Mucosa of rectum (tissue), 2 donors: ENCODE results near the gene TPI1.

Experiments used
- H3K27ac ChIP-seq, 2 donors: one replicate each; pipeline ENCODE4 v1.7.0; 2013; ENCODE audit warnings: inconsistent platforms in 2 of 2, low read depth in 2 of 2, low read length in 2 of 2
- H3K27me3 ChIP-seq, 2 donors: one replicate each; pipeline ENCODE4 v1.7.0; 2013; ENCODE audit warnings: low read length in 2 of 2; ENCODE audit not compliant: control insufficient read depth in 2 of 2, insufficient read depth in 2 of 2
- H3K36me3 ChIP-seq, 2 donors: one replicate each; pipeline ENCODE4 v1.7.0; 2013; ENCODE audit warnings: low read length in 2 of 2; ENCODE audit not compliant: control insufficient read depth in 2 of 2, insufficient read depth in 2 of 2
- H3K4me1 ChIP-seq, 2 donors: one replicate each; pipeline ENCODE4 v1.7.0; 2013; ENCODE audit warnings: low read length in 2 of 2, mild to moderate bottlenecking in 1 of 2; ENCODE audit not compliant: control insufficient read depth in 2 of 2, insufficient read depth in 2 of 2
- H3K4me3 ChIP-seq, 2 donors: one replicate each; pipeline ENCODE4 v1.7.0; 2013; ENCODE audit warnings: low read length in 2 of 2
- H3K9ac ChIP-seq, 2 donors: one replicate each; pipeline ENCODE4 v1.7.0; 2013; ENCODE audit warnings: low read length in 2 of 2, low read depth in 1 of 2, mild to moderate bottlenecking in 1 of 2
- H3K9me3 ChIP-seq, 2 donors: one replicate each; pipeline ENCODE4 v1.7.0; 2013; ENCODE audit warnings: low read length in 2 of 2; ENCODE audit not compliant: control insufficient read depth in 2 of 2
- donor health status: healthy.
- donor health status: Normal muscosa, but diverticular disease.

TPI1 gene

DNA sequence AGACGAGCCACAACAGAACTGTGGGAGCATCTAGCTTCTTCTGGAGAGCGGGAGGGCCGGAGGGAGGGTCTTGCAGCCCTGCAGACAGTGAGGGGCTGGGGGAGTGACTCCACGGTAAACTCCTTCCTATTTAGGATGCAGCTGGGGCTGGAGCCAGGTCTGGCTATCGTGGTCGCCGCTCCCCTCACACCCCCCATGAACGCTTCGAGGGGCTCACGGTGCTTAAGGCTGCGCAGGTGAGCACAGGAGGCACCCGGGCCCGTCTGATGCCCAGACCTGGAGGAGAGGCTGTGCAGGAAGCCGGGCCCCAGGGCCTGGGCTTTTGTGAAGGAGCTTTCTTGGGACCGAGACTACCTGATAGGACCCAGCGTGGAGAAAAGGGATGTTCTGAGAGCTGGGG lies 30.5 kb upstream of the TPI1 start:
- H3K4me3 ChIP-seq = no peak overlapping the region
- H3K9me3 ChIP-seq = no peaks in the 10 kb centered on the region
- H3K27ac ChIP-seq = no peak overlapping the region
- H3K27me3 ChIP-seq = no peaks in the 10 kb centered on the region
- H3K4me1 ChIP-seq = peaks cover 0 to 2% of the 10 kb centered on the region in 2 donors
- no peaks in the 10 kb centered on the region for H3K36me3 ChIP-seq
- H3K9ac ChIP-seq = no peak overlapping the region

DNA sequence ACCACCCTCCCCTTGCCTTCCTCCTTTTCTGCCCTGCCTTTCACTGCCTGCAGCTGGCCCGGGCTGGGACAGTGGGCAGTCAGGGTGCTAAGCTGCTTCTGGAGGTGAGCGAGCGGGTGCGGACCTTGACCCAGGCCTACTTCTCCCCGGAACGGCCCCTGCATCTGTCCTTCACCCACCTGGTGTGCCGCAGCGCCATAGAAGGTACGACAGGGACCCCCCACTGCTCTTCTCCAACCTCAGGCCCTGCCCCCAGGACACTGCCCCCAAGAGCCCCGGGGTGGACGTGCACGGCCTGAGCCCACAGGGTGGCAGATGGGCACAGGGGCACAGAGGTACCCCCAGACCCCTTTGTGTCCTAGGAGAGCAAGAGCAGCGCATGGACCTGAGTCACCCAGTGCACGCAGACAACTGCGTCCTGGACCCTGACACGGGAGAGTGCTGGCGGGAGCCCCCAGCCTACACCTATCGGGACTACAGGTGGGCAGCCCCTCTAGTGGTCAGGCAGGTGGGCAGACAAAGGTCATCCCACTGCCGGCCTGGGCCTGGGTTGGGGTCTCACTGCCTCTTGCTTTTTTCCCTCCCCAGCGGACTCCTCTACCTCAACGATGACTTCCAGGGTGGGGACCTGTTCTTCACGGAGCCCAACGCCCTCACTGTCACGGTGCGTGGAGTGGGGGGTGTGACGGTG lies 29.8 kb upstream of the TPI1 start:
- Histone ChIP-seq H3K9ac (no peak overlapping the region), H3K4me1 (peaks cover 0 to 2% of the 10 kb centered on the region in 2 donors), H3K4me3 (no peak overlapping the region), H3K36me3 (no peaks in the 10 kb centered on the region), H3K27me3 (no peaks in the 10 kb centered on the region), H3K27ac (no peak overlapping the region), H3K9me3 (no peaks in the 10 kb centered on the region)

DNA sequence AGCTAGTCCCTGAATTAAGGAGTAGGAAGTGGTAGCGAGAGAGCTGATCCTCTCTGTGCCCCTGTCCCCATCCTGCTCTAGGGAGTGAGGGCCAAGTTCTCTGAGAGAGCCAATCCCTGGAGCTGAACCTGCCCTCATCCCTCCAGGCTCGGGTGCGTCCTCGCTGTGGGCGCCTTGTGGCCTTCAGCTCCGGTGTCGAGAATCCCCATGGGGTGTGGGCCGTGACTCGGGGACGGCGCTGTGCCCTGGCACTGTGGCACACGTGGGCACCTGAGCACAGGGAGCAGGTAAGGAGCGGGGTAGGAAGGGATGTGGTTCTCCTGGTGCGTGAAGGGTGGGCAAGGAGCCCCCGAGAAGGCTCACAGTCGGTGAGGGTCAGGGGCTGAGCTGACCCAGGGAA lies 28.5 kb upstream of the TPI1 start:
- peaks cover 0 to 2% of the 10 kb centered on the region in 2 donors for H3K4me1 ChIP-seq
- H3K27ac ChIP-seq = no peak overlapping the region
- H3K9me3 ChIP-seq = no peaks in the 10 kb centered on the region
- no peak overlapping the region for H3K4me3 ChIP-seq
- no peaks in the 10 kb centered on the region for H3K27me3 ChIP-seq
- H3K36me3 ChIP-seq = no peaks in the 10 kb centered on the region
- no peak overlapping the region for H3K9ac ChIP-seq

DNA sequence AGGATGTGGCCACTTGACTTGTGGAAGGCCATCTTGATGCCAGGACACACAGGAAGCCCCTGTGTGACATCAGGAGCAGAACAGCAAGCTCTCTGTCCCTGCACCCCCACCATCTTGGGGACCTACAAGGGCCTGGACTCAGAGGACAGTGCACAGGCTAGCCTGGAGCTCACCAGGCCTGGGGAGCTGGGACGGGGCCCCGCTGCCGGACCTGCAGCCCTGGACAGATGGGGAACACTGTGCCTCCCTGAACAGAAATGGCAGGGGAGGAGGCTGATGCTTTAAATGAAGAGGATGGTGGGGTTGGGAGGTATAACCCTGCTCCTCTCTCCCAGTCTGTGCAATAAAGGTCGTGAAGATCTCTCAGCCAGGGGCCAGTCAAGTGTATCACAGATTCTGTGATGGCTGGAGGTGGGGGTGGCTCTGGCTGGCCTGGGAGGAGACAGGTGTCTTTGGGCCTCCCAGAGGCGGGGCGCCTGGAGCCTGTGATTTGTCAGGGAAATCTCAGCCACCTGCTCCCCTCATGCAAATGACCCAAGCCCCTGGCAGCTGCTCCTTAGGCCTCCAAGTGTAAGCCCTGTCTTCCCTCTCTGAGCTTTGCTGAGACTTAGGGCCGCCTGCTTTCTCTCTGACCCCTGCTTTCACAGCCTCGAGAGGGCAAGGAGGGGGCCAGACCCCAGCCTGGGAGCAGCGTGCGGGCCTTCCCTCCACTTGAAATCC lies 27.7 kb upstream of the TPI1 start:
- Histone ChIP-seq H3K4me1 (peaks cover 0 to 2% of the 10 kb centered on the region in 2 donors), H3K27ac (peak overlapping the region in 1 of 2 donors; percentile 52), H3K4me3 (no peak overlapping the region), H3K9ac (no peak overlapping the region), H3K9me3 (no peaks in the 10 kb centered on the region), H3K27me3 (no peaks in the 10 kb centered on the region), H3K36me3 (no peaks in the 10 kb centered on the region)

DNA sequence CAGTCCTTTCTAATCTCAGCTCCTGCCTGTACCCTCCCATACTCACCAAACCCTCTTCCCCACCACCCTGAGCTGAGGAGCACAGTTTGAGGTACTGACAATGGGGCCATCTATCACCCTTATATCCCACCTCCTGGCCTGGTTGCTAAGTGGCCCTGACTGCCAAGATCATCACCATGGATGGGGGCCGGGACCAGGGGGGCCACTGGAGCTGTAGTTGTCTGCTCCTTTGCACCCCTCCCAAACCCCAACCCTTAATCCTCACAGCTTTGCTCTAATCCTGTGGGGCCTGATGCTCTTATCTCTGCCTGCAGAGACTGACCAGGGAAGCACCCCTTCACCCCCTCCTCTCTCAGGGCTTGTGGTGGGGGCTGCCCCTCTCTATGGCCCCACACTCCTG lies 27.0 kb upstream of the TPI1 start:
- Histone ChIP-seq H3K9ac (no peak overlapping the region), H3K36me3 (no peaks in the 10 kb centered on the region), H3K4me3 (no peak overlapping the region)

DNA sequence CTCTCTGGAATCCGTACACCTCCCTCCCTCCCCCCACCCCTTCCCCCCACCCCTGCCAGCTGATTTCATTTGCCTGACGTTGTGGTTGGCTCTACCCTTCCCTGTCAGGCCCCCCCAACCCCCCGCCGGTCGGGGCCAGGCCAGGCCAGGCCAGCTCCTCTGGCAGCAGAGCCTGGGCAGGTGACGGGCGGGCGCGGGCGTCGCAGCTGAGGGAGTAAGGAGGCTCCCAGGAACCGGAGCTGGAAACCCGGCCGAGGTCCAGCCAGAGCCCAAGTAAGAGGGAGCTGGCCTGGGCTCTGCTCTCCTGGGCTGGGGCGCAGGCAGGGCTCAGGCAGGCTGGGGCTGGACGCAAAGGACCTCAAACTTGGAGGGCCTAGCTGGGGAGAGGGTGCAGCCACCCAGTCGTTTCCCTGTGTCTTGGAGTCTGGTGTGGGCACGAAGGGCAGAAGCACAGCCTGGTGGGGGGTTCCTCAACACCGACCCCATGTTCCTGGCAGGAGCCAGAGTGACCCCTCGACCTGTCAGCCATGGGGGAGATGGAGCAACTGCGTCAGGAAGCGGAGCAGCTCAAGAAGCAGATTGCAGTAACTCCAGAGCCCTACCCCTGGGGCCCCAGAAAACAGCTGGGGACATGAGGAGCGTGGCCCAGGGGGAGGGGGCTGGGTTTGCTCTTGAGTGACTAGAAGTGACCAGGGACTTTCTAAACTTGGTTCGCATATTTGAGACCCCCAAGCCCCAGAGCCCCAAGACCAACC lies 26.4 kb upstream of the TPI1 start, which contains the start of gene GNB3:
Gene GNB3 (plus strand): TSS at position 165 of the 755 bp plus-strand sequence. CDS start 363 bp downstream, at position 528.
- Histone ChIP-seq H3K9ac (no peak within 1 kb of the TSS), H3K27ac (peak within 1 kb of the TSS in 1 of 2 donors; percentile 52), H3K27me3 (no peaks in the 10 kb centered on the region), H3K4me3 (no peak within 1 kb of the TSS), H3K9me3 (no peaks in the 10 kb centered on the region), H3K36me3 (peaks cover 0 to 1% of the 10 kb centered on the region in 2 donors), H3K4me1 (no peaks in the 10 kb centered on the region)

More for the DNA sequence above, 27.0 kb upstream of the TPI1 start:
- H3K27me3 ChIP-seq = no peaks in the 10 kb centered on the region
- H3K4me1 ChIP-seq = peaks cover 0 to 2% of the 10 kb centered on the region in 2 donors
- H3K9me3 ChIP-seq = no peaks in the 10 kb centered on the region
- H3K27ac ChIP-seq = peak overlapping the region in 1 of 2 donors; percentile 52

GRCh38 chr12:6842075-6842474 lies 25.3 kb upstream of the TPI1 start:
- peaks cover 4 to 8% of the 10 kb centered on the region in 2 donors for H3K36me3 ChIP-seq

DNA sequence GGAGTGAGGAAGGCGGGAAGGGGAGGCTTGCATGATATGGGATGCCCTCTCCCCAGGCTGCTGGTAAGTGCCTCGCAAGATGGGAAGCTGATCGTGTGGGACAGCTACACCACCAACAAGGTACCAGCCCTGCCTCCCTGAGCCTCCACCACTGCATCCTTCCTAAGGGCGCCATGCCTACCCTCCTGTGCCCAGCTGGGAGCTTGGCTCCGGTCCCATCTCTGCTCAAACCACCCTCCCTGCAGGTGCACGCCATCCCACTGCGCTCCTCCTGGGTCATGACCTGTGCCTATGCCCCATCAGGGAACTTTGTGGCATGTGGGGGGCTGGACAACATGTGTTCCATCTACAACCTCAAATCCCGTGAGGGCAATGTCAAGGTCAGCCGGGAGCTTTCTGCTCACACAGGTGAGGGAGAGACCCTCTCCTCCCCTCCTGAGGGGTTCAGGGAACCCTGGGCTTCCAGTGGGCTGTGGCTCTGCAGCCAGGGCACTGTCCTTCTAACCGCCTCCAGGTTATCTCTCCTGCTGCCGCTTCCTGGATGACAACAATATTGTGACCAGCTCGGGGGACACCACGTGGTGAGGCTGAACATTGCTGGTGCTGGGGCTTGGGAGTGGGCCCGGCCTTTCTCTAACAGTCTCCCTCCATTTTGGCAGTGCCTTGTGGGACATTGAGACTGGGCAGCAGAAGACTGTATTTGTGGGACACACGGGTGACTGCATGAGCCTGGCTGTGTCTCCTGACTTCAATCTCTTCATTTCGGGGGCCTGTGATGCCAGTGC lies 24.0 kb upstream of the TPI1 start:
- Histone ChIP-seq H3K9me3 (no peaks in the 10 kb centered on the region), H3K9ac (no peak overlapping the region), H3K27ac (no peak overlapping the region), H3K27me3 (no peaks in the 10 kb centered on the region), H3K4me1 (no peaks in the 10 kb centered on the region), H3K36me3 (peaks cover 4 to 8% of the 10 kb centered on the region in 2 donors), H3K4me3 (no peak overlapping the region)

More at GRCh38 chr12:6842075-6842474, 25.3 kb upstream of the TPI1 start:
- no peaks in the 10 kb centered on the region for H3K4me1 ChIP-seq
- no peaks in the 10 kb centered on the region for H3K27me3 ChIP-seq
- H3K9me3 ChIP-seq = no peaks in the 10 kb centered on the region
- H3K9ac ChIP-seq = no peak overlapping the region
- H3K27ac ChIP-seq = no peak overlapping the region
- no peak overlapping the region for H3K4me3 ChIP-seq

- H3K27ac ChIP-seq = no peak overlapping the region
- H3K4me1 ChIP-seq = peaks cover 2% of the 10 kb centered on the region in 2 donors
- H3K9ac ChIP-seq = no peak overlapping the region
- no peaks in the 10 kb centered on the region for H3K27me3 ChIP-seq
- H3K4me3 ChIP-seq = no peak overlapping the region
- no peaks in the 10 kb centered on the region for H3K9me3 ChIP-seq
- H3K36me3 ChIP-seq = peaks cover 8 to 9% of the 10 kb centered on the region in 2 donors
Measured at GRCh38 chr12:6845395-6845794, 21.9 kb upstream of the TPI1 start.
